Stimulated activated CD8-positive, alpha-beta memory T cell treated with anti-CD3 and anti-CD28 coated beads, Interleukin-7, amount 100 ng/mL, for 4 hours (primary cell): Measurements from ENCODE around the gene KCNH5.

Source experiments
- DNase-seq, 2 donors: peaks; one replicate each; pipeline ENCODE4 v3.0.0-alpha.2; 2020; ENCODE audit warnings: low read depth in 2 of 2

Gene KCNH5

DNA sequence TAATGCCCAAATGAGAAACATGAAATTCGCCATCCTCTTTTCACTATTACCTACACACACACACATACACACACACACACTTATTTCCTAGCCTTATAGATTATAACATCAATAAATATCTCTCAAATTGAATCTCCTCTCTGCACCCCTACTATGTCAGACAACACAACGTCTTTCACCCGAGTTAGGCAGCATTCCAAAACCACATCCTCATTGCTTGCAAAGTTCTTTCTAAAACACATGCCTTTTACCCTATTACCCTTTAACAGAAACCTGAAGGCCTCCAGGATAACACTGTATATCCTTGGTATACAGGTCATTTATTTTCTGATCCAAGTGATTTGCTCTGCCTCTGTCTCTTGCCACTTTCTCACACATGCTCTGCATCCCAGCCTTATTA, 56.3 kb downstream of the KCNH5 start:
- no peak for DNase-seq

DNA sequence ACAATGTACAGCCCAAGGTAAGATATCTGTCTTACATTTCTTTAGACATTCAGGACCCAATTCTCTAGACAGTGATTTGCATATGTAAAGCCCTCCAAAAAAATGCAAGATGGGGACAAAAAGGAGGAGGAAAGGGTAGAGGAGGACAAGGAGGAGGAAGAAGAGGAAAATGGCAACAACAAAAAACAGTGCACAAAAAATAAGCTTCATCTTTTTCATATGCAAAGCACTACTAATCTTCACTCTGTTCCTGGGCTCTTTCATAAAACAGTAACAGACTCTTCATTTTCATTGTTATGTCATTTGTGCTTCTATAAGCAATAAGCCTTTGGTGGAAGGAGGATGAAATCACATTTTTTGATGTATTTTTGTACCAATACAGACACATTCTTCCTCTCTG, 61.4 kb downstream of the KCNH5 start:
- DNase-seq, result no peak

DNA sequence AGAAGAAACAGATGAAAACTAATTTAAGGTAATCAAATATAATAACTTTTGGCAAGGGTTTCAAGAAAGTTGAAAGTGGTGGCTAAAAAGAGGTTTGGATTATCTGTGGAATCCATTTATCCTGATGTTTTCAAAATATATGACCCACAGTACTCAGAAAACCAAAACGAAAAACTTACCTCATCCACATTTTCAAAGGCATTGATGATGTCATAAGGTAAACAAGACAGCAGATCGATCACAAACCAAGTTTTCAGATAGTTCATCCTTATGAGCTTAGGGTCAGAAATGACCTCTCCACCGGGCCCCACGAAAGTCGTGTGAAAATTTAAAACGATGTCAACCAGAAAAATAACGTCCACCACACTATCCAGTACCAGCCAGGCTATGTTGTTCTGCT, 64.6 kb downstream of the KCNH5 start:
- DNase-seq, result no peak

DNA sequence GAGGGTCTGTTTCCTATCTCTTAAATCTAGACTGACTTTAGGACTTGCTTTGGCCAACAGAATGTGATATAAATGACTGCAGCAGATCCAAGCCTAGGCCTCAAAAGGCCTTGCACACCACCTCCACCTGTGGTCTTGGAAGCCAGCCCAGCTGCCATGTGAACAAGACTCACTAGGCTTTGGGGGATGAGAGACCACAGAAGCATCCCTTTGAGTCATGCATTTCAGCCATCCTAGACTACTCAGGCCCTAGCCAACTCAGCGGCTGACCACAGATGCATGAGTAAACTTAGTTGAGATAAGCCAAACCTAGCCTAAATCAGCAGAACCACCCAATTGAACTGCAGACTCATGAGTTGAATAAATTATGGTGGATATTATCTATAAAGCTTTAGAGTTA, 87.7 kb downstream of the KCNH5 start:
- DNase-seq, result no peak

DNA sequence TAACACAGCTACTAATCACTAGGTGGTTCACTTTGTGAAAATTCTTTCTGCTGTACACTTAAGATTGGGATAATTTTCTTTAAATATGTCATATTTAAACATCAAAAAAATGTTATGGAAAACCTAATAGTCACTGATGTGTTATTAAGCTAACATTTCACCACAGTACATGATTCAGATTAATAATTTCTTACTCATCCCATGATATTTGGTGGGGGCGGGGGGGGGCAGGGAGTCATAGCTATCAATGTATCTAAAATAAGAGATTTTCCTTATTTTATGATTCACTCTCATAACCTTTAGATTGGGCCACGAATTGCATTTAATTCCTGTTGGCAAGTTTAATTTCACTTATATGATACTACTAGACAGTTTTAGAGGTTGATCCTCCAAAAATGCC, 88.8 kb downstream of the KCNH5 start:
- DNase-seq, result no peak

DNA sequence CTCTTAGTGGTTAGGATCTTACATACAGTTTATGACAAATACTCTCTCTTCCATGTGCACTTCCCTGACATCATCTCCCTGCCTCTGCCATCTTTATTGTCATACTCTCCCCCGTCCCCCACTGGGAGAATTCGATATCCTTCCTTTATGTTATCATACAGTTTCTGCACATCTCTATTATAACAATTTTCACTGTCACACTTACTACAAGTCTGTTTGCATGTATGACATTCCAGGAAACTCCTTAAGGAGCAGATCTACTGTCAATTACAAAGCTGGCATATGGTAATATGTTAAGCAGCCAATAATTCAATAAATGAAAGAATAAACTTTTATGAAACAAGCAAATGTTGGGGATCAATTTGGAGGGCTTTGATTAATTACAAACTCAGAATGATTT, 91.1 kb downstream of the KCNH5 start:
- no peak for DNase-seq

DNA sequence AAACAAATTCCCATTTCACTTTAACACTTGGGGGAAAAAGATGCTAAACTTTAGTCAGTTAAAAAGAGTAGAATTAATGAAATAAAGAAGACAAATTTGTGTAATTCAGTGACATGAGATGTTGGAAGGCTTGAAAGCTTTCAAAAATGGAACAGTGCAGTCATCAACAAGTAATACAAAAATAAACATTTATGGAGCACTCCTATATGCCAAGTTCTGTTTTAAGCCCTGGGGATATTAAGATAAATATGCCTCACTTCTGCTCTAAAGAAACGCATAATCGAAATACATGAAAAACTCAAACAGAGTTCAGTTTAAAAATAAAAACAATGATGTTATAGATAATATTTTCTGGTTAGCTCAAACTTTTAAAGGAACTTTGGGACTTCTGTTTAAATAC, 93.0 kb downstream of the KCNH5 start:
- DNase-seq, result no peak

DNA sequence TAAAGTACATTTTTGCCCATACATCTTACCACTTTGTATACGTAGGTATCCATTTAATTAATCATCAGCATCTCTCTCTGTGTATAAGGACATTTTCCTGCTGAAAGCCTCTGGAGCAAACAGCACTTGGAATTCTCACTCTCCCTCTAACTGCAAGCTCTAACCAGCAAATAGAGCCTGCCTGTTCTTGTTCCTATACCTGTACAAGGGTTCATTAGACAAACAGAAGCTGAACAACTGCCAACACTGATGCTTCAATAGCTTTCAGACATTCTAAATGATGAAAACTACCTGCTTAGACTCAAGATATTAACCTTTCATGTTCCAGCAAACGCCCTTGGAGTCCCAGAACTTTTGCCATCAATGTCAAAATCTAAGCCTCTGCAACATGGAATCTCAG, 98.0 kb downstream of the KCNH5 start:
- DNase-seq, result no peak

DNA sequence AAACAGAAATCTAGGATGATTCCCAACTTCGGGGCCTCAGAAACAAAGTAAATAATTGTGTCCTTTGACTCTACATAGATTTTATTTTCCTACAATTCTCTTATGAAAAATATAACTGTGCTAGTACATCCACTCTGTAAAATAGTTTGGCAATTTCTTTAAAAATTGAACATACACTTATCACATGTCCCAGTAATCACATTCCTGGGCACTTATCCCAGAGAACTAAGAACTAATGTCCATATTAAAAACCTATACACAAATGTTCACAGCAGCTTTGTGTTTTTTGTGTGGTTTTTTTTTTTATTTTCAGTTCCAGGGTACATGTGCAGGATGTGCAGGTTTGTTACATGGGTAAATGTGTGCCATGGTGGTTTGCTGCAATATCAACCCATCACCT, 99.0 kb downstream of the KCNH5 start:
- DNase-seq, result no peak

DNA sequence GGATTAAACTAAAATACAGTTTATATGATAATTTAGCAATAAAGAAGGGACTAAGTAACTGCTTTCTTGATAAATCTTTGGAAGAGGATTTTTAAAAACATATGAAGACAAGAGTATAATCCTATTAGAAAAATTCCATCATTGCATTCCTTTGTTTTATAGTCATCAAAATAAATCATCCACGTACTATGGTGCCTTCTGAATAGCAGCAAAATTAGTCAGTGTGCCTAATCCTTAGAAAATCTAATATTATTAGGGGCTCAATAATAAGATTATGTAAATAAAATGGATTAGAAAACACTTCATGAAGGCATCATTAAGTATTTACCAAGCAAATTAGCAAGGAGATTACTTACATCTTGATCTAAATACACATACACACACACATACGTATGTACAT, 102.1 kb downstream of the KCNH5 start:
- DNase-seq, result no peak

DNA sequence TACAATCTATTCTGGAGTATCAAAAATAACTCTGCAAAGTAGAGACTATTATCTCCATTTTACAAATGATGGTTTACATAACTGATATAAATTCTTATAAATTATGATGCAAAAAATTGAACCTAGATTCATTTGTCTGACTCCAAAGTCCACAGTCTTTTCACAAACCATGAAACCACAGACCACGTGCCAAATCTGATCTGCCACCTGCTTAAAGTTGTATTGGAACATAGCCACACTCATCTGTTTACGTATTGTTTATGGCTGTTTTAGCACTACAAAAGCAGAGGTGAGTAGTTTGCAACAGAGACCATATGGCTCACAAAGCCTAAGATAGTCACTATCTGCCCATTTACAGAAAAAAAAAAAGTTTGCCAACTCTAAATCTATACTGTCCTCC, 105.3 kb downstream of the KCNH5 start:
- no peak for DNase-seq

DNA sequence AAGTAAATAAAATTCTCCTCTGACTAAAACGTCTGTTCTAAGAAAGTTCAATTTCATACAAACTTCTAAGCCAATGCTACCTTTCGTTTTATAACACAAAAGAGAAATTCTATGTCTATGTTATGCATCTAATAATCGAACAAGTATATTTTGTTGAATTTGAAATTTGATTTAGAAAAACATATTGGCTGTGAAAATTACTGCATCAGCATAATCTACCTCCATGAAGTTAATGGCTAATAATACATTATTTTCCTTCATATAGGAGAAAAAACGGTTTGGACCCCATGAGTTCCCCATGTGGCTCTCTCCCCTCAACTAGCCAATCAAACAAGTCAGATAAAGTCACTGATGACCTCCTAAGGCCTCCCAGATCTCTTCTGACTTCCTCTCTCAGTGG, 106.5 kb downstream of the KCNH5 start:
- DNase-seq, result no peak

DNA sequence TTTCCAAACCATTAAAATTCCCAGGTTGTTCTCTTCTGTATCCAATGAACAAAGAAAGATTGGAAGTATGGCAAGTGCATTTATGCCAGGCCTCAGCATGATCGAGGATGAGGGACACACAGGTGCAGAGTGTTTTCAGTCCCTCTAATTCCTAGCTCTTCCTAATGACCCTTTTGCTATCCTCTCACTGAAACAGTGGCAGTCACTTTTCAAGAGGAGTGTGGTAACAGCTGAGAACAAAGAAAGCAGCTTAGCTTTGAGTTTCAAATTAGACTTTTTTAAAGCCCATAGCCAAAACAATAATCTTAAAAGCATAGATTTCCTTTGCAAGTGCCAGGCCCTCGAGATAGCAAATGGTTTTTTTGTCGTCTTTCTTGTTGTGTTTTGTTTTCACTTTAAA, 110.8 kb downstream of the KCNH5 start:
- DNase-seq, result no peak

DNA sequence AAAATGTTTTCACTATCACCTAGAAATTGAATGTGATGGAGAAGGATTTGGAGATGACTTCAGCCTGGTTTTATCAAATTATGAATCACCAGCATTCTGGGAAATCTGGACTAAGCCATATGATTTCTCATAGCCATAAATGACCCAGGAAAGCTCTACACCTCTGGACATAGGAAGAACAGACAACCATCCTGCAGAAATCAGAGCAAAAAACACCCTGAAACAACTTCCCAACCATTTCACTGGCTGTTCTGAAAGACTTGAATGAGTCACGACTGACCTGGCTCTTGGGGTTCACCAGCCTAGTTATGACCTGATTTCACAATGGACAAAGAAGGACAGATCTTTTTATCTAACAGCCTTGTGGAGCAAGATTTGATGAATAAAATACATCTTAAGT, 123.8 kb downstream of the KCNH5 start:
- DNase-seq, result no peak

DNA sequence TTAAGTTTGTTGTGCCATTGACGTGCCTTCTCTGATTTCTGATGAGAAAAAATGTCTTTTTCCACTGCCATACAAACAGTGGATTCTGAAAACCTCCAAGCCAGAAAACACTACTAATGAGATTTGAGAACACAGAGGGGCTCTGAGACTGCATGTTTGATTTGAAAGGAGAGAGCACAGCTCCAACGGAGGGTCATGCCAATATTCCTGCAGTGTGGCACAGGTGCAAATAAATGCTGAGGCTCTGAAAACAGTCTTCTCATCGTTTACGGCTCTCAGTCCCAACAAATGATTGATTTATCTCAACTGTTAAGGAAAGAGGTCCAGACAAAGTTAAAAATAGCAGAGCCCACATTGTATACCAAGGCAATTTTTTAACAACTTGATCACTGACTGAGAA, 128.7 kb downstream of the KCNH5 start:
- no peak for DNase-seq

DNA sequence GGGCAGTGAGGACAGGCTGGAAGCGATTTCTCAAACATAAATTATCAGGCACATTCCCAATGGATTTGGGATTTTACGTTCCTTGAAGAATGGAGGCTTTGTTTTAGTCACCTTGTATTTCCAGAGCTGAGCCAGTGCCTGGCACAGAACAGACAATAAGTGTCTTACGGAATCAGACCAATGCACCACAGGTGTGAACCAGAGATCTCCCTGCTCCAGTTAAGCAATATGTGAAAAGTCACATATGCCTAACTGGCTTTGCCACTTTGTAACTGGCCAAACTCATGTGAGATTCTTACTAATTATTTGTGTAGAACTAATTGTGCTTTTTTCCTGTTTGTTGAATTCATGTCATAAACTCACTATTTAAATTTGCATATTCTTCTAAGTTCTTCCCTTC, 130.4 kb downstream of the KCNH5 start:
- DNase-seq, result no peak

DNA sequence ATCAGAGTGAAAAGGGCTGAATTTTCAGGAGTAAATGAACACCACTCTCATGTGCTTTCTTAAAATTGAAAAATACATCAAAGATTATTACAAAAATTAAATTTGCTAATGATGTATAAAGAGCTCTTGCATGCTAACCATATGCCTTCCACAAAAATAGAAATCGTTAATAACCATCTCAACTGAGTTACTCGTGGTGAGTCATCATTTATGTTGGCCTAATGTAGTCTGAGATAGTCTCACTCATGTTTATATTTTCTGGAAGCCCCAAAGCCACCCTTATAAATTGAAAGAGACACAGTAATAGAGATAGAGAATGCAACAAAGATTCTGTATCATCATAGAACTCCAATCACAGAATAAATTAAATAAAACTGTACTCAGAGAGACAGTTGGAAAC, 131.2 kb downstream of the KCNH5 start:
- DNase-seq, result no peak

DNA sequence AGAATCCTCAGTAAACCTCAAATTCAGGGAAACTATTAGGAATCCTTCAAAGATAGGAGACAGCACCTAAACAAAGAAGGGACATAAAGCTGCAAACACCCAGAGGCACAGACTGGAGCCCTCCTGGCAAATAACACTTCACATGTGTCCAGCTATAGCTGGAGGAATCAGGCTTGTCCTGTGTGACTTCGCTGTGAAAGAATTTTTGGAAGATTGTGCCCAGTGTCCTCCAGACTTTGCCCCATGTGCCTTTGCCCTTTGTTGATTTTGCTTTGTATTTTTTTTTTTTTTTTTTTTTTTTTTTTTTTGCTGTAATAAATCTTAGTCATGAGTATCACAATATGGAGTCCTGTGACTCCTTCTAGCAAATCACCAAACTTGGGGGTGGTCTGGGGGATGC, 136.8 kb downstream of the KCNH5 start:
- no peak for DNase-seq

DNA sequence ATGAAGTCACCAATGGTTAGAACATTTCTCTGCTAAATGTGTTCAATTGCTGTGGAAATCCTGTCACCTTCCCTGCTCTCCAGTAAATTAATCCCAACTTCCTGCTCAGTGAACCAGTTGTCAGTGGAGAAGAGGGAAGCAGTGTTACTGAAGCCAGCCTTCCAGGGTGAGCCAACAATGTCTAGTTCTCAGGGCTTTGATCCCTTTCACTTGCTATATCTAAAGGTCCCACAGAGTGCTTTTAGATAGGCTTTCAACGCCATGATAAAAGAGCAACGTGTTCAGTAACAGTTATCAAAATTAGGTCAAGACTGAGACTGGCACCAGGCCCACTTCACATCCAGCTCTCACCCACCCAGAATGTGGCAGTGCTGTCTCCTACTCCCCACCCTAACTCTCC, 139.7 kb downstream of the KCNH5 start:
- DNase-seq, result no peak

DNA sequence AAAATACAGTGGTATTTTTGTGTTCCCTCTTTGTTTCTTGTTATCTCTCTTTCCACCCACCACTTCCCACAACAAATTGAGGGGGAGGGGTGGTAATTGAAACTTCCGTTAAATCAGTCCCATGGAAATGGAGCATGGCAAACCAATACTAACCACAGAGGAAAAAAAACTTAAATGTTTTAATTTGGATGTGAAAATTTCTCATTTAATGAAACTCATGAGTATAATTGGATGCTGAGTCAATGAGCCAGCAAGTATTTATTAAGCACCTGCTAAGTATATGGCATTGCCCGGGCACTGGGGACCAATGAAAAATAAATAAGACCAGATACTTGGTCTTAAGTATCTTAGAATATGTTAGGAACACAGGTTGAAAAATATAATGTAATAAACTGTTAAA, 147.5 kb downstream of the KCNH5 start:
- DNase-seq, result no peak

DNA sequence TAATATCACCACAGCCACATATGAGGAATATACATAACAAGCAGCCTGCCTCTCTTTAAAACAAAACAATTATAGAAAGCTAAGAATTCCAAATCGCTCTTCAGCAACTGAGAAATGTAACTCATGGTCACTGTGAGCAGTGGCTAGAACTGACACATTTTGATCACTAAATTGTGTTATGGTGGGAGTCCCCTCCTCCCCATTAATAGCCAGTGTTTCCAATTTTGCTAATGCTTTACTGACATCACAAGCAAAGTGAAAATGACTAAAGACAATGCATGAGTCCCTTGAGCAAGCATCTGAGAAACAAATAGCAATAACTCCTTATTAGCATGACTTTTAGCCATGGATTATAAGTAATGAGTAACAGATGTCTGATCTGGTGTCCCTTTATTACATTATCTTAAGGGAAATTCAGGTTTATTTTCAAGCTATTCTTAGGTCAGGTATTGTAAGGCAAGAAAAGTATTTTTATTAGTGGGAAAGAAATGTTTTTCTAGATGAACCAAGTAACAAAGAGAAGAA, 148.3 kb downstream of the KCNH5 start:
- DNase-seq, result no peak

DNA sequence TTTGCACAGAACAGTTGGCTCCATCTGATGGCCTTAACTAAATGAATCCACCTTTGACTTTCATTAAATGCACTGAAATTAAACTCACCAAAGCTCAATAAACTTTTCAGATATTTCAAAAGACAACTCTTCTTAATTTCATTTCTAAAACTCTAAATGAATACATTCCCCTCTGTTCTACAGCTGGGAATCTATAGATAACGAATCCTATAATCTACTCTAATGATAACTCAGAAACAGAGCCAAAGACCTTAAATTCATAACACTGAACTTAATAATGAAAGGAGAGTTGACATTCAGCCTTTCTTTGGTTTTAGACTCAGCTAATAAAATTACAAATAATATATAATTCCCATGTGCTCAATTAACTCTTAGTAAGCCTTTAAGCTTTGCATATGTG, 150.5 kb downstream of the KCNH5 start:
- DNase-seq, result no peak

DNA sequence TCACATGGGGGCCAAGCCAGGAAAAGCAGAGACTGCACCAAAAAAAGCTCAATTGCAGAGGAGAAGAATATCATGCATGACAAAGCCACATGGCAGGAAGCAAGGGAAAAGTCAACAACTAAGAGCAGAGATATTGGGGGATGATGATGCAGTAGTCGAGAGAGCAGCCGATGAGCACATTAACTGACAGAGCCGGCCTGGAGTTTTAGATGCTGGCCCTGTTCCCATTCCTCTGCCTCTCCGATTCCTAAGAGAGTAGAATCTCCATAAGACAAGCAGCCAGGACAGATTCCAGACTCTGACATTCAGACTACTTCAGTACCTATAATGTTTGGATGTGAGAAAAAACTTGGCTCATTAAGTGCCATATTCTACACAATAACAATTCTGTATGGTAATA, 155.9 kb downstream of the KCNH5 start:
- DNase-seq, result no peak

DNA sequence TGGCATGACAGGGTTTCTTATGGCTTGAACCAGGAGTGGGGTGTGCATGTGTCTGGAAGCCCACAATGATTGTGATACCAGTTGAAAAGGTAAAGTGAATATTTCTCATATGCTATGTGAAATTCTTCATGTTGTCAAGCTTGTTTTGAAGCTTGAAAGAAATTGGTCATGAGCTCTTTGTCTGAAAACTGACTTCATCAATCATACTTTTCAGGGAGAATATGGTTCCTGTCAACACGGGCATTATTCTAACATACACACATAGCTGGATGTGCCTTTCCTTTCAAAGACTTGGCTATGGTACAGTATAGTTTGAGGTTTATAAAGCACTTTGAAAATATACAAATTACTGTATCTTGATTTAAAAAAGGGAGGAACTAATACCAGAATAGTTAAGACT, 158.8 kb downstream of the KCNH5 start:
- DNase-seq, result no peak

DNA sequence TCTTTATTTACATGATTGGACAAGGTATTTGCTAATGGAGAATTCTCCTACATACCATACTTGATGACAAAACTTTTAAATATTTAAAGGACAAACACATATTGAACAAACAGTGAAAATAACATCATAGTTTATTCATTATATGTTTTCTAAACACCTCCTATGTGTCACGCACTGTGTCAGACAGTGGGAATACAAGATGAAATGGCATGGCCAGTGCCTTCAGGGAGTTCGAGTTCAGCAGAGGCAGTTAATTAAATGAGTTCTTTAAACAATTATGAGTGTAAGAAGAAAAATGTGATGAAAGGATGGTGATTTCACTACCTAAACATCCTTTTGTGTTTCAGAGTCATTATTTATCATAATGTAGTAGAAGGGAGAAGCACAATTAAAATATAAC, 159.8 kb downstream of the KCNH5 start:
- DNase-seq, result no peak
